ENCODE results near the gene FAM32A.

GRCh38 chr19:16210168-16210567, 25.0 kb downstream of the FAM32A start:
- TF ChIP-seq ZNF384 (IDR thresholded peaks at IDR 0.05), result no peak
- no peak for TF ChIP-seq NFRKB (IDR thresholded peaks at IDR 0.05)
- no peak for TF ChIP-seq FOXM1 (IDR thresholded peaks at IDR 0.05; ENCODE audit: borderline replicate concordance)
- no peak for TF ChIP-seq FOXA1 (IDR thresholded peaks at IDR 0.05)
- TF ChIP-seq BHLHE40 (IDR thresholded peaks at IDR 0.05; ENCODE audit: borderline replicate concordance), result no peak
- TF ChIP-seq TARDBP (IDR thresholded peaks at IDR 0.05), result no peak
- no peak for TF ChIP-seq SP1 (IDR thresholded peaks at IDR 0.05)
- no peak for TF ChIP-seq SUZ12 (IDR thresholded peaks at IDR 0.05)
- no peak for TF ChIP-seq L3MBTL2 (conservative IDR thresholded peaks at IDR 0.05)
- TF ChIP-seq LEF1 (IDR thresholded peaks at IDR 0.05; ENCODE audit: borderline replicate concordance), result no peak
- TF ChIP-seq ELF4 (IDR thresholded peaks at IDR 0.05), result no peak
- no peak for TF ChIP-seq ARNT (IDR thresholded peaks at IDR 0.05)
- no peak for TF ChIP-seq HDGF (IDR thresholded peaks at IDR 0.05; ENCODE audit: borderline replicate concordance)
- no peak for TF ChIP-seq CTBP1 (IDR thresholded peaks at IDR 0.05; ENCODE audit: borderline replicate concordance)

All from HEK293T (cell line).